Measurements from ENCODE around the gene PGK2.
"Not testable (repeated sequence)": the region's sequence is repeated elsewhere in the genome, so short reads cannot be mapped to it uniquely, and the experiment has no call there.

The PGK2 gene

DNA sequence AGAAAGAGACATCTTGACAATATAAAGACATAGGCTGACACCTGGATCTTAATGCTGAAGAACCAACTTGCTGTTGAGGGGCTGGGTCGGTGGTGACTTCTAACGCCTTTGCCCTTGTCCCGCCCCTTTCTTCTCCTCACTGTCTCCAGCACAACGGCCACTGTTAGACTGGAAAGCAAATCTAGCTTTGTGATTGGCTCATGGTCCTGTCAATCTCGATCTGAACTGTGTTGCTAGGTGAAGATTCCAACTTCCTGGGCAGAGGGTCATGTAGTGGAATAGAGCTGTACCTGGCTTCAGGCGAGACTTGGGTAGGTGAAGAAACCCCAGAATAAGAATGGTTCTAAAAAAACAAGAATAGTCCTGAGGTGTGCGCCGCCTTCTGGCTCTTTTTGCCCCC lies at the start of gene PGK2:
TSS of gene PGK2 (minus strand) at position 110 of the 400 bp plus-strand sequence. CDS start at position 12, 98 bp downstream.
- DNase-seq (ENCODE audit: low read depth, low spot score): no peak

DNA sequence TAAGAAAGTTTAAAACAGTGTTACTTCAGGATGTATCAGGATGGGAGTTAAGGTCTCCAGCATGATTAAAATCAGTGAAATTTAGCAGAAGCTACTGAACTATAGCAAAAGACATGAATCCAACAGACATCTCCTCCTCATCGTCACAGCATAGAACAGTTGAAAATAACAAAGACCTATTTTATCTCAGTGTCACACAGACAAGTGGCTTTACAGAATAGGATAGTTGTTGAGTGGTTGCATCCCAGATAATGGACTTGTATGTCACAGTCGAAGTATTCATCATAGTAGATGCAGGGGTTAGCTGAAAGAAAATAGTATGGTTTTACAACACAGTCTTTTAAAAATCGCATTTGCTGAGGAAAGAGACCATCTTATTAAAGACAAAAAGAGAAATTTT lies 48.1 kb upstream of the PGK2 start:
- DNase-seq (ENCODE audit: low read depth, low spot score): no peak

DNA sequence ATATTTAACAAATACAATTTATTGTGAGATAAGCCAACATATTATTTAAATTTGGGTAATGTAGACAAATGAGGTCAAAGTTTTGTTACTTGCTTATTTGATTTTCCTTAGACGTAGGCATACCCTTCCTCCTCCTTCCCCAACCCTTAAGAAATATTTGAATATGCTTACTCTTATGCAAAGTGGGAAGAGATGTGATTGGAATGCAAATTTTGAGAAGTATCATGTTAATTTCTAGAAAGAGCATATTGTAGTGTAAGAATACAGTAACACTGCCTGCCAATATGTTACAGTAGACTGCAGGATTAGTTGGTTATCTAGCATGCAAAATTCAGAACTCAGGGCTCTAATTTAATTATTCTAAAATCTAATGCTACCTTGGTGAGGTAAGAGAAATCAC lies 46.3 kb upstream of the PGK2 start:
- DNase-seq (ENCODE audit: low read depth, low spot score): no peak

DNA sequence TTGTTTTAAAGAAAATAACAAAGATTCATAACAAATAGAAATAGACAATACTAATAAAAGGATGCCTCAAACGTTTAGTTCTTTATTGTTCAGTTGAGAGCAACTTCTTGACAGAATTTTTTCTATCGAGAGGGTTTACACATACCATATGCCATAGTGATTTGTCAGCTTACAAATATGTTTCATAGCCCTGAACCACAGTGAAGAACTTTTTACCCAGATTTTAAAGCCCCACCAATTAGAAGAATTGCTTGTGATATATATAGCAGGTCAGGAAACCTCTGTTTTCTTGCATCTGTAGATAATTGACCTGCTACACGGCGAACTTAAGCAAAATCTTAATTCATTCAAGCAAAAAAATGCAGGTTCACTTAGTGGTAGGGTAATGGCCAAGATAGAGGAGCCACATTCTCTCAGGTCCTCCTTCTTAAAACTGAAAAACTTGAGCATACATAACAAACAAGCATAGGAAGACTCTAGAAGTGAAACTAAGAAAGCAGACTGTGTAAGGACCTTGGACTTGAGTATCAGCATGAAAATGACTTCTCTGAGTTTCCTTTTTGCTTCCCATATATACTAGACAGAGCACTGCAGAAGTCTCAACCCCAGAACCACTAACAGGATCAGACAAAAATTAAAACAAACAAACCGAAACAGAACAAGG lies 39.8 kb upstream of the PGK2 start:
- no peak for DNase-seq (ENCODE audit: low read depth, low spot score)

- DNase-seq (ENCODE audit: low read depth, low spot score): no peak
These were observed 28.1 kb upstream of the PGK2 start for GRCh38 chr6:49815166-49815565.

GRCh38 chr6:49813248-49813647 lies 26.2 kb upstream of the PGK2 start:
- no peak for DNase-seq (ENCODE audit: low read depth, low spot score)

GRCh38 chr6:49806145-49806544 lies 19.1 kb upstream of the PGK2 start:
- no peak for DNase-seq (ENCODE audit: low read depth, low spot score)

DNA sequence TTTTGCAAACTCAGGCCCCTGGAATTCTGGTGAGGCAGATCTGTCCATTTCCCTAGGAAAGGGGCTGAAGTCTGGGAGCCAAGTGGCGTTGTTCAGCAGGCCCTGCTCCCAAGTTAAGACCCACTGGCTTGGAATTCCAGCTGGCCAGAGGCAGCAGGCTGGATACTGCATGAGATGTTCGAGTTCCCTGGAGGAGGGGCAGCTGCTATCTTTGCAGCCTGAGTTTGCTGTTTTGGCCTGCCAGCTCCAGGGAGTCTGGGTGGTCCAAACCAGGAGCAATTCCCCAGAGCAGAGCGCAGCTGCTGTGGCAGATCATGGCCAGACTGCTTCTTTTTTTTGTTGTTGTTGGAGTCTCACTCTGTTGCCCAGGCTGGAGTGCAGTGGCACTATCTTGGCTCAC lies 18.2 kb upstream of the PGK2 start:
- DNase-seq (ENCODE audit: low read depth, low spot score): no peak

GRCh38 chr6:49801525-49801924 lies 14.4 kb upstream of the PGK2 start:
- no peak for DNase-seq (ENCODE audit: low read depth, low spot score)

DNA sequence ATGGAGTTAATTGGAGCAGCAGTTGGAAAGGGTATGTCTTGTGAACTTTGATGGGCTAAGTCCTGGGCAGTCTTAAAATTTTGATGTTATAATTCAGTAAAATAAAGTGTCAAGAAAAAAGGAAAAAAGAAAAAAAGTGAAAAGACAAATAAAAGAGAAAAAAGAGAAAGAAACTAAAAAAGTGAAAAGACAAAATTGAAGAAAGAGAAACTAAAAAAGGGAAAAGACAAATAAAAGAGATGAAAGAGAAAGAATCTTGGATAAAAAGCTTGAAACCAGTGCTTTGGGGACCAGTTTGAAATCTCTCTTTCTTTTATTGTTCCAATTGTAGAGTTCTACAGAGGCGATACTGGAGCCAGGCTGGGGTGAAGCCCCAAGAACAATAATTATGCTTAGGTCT lies 12.0 kb upstream of the PGK2 start:
- DNase-seq (ENCODE audit: low read depth, low spot score): no peak

DNA sequence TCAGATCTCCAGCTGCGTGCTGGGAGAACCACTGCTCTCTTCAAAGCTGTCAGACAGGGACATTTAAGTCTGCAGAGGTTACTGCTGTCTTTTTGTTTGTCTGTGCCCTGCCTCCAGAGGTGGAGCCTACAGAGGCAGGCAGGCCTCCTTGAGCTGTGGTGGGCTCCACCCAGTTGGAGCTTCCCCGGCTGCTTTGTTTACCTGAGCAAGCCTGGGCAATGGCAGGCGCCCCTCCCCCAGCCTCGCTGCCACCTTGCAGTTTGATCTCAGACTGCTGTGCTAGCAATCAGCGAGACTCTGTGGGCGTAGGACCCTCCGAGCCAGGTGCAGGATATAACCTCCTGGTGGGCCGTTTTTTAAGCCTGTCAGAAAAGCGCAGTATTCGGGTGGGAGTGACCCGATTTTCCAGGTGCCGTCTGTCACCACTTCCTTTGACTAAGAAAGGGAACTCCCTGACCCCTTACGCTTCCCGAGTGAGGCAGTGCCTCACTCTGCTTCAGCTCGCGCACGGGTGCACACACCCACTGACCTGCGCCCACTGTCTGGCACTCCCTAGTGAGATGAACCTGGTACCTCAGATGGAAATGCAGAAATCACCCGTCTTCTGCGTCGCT lies 9.9 kb upstream of the PGK2 start:
- not testable (repeated sequence) for DNase-seq (ENCODE audit: low read depth, low spot score)

DNA sequence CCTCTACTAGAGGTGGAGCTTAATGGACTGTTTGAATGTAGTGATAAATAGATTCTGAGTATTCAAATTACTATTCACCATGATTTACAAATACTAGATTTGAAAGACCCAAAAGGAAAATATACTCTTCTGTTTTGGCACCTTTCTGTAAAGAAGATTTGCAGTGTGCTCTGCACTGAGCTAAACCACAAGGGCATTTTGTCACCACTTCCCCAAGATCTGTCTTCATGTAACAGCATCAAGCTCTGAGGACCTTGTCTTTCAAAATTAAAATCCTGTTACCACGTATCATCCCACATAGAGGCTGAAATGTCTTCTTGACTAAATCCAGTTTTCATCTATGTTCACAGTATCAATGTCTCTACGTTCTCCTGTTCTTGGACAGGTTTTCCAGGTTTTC lies 3.3 kb upstream of the PGK2 start:
- no peak for DNase-seq (ENCODE audit: low read depth, low spot score)

DNA sequence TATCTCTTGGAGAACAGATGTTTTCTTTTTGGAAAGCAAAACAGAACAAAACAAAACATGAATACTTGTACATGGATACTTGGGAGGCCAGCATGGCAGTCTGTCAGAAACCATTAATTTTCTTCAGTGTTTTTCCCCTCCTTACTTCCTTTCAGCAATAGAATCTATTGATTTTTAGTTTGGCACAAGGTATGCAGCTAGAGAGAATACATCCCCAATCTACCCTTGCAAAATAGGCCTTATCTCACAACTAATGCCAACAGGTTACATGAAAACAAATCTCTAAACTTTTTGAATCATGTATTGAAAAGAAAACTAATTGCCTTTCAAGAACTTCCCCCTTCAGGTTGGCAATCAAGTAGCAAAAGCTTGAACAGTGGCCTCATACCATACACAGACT lies 2.8 kb downstream of the PGK2 start:
- DNase-seq (ENCODE audit: low read depth, low spot score): no peak

DNA sequence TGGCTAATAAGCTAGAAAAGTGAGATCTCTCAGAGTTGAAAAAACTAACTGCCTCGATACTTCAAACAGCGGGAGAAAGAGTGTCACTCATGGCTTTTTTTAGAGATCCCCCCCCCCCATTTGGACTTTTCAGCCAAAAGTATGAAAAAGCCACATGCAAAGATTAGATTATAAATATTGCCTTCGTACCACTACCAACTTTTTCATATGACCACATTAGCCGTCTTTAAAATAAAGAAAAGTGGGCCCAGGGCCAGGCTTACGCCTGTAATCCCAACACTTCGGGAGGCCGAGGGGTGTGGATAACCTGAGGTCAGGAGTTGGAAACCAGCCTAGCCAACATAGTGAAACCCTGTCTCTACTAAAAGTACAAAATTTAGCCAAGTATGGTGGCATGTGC lies 4.4 kb downstream of the PGK2 start:
- DNase-seq (ENCODE audit: low read depth, low spot score): no peak

- DNase-seq (ENCODE audit: low read depth, low spot score): no peak
These were observed 4.8 kb downstream of the PGK2 start for GRCh38 chr6:49782293-49782692.

DNA sequence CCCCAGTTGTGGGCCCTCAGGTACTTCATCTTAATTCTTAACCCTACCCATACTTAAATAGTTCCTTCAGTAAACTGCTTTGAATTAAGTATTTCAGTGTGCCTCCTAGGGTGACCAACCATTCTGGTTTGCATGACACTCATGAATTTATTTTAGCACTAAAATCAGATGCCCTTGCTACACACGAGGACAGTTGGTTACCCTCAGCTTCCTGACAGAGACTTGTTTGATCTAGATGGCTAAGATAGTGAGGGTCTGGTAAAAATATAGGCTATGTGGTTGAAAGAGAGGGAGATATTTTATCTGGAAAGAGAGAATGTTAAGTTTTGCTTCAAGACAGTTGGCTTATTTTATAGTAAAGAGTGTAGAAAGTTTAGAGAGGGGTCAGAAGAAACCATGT lies 10.6 kb downstream of the PGK2 start:
- DNase-seq (ENCODE audit: low read depth, low spot score): no peak

DNA sequence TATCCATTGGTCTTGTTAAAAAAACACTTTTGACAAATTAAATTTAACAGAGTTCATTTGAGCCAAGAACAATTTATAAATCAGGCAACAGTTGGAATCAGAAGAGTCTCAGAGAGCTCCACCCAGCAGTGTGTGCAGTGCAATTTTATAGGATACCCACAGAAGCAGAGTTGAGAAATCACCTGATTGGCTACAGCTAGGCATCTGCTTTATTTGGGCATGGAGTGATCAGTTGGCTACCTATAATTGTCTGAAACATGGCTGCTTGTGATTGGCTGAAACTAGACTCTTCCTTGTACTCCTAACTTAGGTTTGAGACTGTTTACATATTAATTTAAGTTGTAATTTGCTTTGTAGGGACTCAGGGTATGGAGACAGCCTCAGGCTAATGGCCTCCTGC lies 12.0 kb downstream of the PGK2 start:
- no peak for DNase-seq (ENCODE audit: low read depth, low spot score)

DNA sequence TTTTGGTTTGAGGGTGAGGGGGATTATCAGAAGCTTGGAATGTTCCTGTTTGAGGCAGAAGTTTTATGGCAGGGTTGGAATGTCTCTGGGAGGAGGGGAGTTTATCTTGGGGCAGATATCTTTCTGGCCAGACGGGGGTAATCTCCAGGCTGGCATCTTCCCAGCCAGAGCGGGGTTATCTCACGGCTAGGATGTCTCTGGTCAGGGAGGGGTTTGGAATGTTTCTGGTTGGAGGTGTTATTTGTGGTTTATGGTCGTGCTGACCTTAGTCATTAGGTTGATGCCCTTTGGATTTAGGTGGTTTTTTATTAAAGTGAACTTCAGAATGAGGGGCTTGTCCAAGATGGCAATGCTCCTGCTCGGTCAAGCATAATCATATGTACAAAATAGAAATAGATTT lies 14.8 kb downstream of the PGK2 start:
- DNase-seq (ENCODE audit: low read depth, low spot score): no peak

DNA sequence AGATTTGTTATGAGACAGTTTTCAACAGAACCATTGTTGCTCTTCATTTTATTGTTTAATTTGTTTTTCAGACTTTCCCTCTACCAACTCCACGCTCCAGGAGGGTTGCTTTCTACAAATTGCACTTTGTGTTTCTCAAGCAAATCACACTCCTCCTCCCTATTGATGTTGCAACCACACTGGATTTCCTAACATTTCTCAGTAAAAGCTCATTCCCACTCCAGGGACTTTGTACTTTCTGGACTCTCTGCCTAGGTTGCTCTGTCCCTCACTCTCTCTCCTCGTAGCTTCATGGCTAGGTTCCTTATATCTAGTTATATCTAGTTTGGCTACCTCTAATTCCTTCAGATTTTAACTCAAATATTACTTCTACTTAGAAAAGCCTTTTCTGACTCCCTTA lies 20.3 kb downstream of the PGK2 start:
- no peak for DNase-seq (ENCODE audit: low read depth, low spot score)

- DNase-seq (ENCODE audit: low read depth, low spot score): no peak
These were observed 22.4 kb downstream of the PGK2 start for GRCh38 chr6:49764571-49765236.

GRCh38 chr6:49744259-49744658 lies 42.8 kb downstream of the PGK2 start, which contains the start of gene CRISP3:
TSS of gene CRISP3 (minus strand) at chr6:49744388. CDS start at chr6:49744367, 21 bp downstream.
- DNase-seq (ENCODE audit: low read depth, low spot score): no peak

GRCh38 chr6:49743429-49743828 lies 43.7 kb downstream of the PGK2 start:
- no peak for DNase-seq (ENCODE audit: low read depth, low spot score)

DNA sequence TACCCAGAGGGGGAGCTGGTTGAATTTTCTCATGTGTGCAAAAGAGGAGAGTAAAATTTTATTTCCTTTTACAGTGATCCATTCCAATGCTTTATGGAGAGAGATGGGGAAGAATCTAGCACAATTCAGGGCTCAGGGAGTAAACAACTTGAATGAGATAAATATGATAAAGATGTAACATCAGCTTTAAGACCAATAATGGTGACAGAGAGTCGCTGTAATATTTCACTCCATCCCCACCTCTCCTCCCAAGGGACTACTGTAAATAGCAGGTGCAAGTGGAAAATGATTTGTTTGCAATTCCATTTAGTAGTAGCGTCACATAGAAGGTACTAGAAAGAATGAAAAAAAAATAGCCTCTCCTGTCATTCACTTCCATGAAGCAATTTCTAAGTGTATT lies 47.7 kb downstream of the PGK2 start:
- no peak for DNase-seq (ENCODE audit: low read depth, low spot score)

Measured in astrocyte of the hippocampus (primary cell).